ENCODE measurements around the gene TEC. TPM values are rescaled to one million over a fixed set of nuclear protein-coding genes. Genes with fewer than 3 reads are reported as not detected.

TEC gene
- total and polyA plus RNA-seq, 9 of the 15 experiments (the other 6 are each of a cell fraction or from before 2014, with no cell fraction given): 5.3 to 14.7 (median 8.8) TPM

GRCh38 chr4:48243429-48243828, 26.2 kb downstream of the TEC start (continued):
- no peak for TF ChIP-seq ELF1 (tag; IDR thresholded peaks at IDR 0.05)
- TF ChIP-seq SMARCE1 (IDR thresholded peaks at IDR 0.05): peak; percentile 59; the same call in 1 of the 2 replicates
- TF ChIP-seq ZNF436 (CRISPR knock-in tag; IDR thresholded peaks at IDR 0.05): no peak
- TF ChIP-seq CHD7 (IDR thresholded peaks at IDR 0.05; ENCODE audit: low read depth, low read length): no peak
- TF ChIP-seq PPARD (CRISPR knock-in tag; IDR thresholded peaks at IDR 0.05): no peak
- TF ChIP-seq, protein P1, sequence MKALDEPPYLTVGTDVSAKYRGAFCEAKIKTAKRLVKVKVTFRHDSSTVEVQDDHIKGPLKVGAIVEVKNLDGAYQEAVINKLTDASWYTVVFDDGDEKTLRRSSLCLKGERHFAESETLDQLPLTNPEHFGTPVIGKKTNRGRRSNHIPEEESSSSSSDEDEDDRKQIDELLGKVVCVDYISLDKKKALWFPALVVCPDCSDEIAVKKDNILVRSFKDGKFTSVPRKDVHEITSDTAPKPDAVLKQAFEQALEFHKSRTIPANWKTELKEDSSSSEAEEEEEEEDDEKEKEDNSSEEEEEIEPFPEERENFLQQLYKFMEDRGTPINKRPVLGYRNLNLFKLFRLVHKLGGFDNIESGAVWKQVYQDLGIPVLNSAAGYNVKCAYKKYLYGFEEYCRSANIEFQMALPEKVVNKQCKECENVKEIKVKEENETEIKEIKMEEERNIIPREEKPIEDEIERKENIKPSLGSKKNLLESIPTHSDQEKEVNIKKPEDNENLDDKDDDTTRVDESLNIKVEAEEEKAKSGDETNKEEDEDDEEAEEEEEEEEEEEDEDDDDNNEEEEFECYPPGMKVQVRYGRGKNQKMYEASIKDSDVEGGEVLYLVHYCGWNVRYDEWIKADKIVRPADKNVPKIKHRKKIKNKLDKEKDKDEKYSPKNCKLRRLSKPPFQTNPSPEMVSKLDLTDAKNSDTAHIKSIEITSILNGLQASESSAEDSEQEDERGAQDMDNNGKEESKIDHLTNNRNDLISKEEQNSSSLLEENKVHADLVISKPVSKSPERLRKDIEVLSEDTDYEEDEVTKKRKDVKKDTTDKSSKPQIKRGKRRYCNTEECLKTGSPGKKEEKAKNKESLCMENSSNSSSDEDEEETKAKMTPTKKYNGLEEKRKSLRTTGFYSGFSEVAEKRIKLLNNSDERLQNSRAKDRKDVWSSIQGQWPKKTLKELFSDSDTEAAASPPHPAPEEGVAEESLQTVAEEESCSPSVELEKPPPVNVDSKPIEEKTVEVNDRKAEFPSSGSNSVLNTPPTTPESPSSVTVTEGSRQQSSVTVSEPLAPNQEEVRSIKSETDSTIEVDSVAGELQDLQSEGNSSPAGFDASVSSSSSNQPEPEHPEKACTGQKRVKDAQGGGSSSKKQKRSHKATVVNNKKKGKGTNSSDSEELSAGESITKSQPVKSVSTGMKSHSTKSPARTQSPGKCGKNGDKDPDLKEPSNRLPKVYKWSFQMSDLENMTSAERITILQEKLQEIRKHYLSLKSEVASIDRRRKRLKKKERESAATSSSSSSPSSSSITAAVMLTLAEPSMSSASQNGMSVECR (CRISPR knock-in tag; IDR thresholded peaks at IDR 0.05): no peak
- TF ChIP-seq NFRKB (IDR thresholded peaks at IDR 0.05; ENCODE audit: low read depth): no peak
- TF ChIP-seq, protein P2, sequence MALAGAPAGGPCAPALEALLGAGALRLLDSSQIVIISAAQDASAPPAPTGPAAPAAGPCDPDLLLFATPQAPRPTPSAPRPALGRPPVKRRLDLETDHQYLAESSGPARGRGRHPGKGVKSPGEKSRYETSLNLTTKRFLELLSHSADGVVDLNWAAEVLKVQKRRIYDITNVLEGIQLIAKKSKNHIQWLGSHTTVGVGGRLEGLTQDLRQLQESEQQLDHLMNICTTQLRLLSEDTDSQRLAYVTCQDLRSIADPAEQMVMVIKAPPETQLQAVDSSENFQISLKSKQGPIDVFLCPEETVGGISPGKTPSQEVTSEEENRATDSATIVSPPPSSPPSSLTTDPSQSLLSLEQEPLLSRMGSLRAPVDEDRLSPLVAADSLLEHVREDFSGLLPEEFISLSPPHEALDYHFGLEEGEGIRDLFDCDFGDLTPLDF (CRISPR knock-in tag; IDR thresholded peaks at IDR 0.05): no peak
- no peak for TF ChIP-seq U2AF2 (optimal IDR thresholded peaks at IDR 0.05; ENCODE audit: low read depth, low read length)
- TF ChIP-seq KAT2B (IDR thresholded peaks at IDR 0.05; ENCODE audit: low read depth, low read length): no peak
- TF ChIP-seq ZFP36 (IDR thresholded peaks at IDR 0.05; ENCODE audit: low read depth, low read length, partially characterized antibody): no peak
- TF ChIP-seq ZNF717 (CRISPR knock-in tag; IDR thresholded peaks at IDR 0.05): no peak
- no peak for TF ChIP-seq DIDO1 (tag; IDR thresholded peaks at IDR 0.05; ENCODE audit: low read depth)

All from K562 (cell line).